ENCODE measurements around the gene CLHC1. TPM values are rescaled to one million over a fixed set of nuclear protein-coding genes. Genes with fewer than 3 reads are reported as not detected.

The CLHC1 gene
- total and polyA plus RNA-seq, 10 of the 15 experiments (the other 5 are each of a cell fraction or from before 2014, with no cell fraction given): 2.6 to 6.8 (median 4.7) TPM

DNA sequence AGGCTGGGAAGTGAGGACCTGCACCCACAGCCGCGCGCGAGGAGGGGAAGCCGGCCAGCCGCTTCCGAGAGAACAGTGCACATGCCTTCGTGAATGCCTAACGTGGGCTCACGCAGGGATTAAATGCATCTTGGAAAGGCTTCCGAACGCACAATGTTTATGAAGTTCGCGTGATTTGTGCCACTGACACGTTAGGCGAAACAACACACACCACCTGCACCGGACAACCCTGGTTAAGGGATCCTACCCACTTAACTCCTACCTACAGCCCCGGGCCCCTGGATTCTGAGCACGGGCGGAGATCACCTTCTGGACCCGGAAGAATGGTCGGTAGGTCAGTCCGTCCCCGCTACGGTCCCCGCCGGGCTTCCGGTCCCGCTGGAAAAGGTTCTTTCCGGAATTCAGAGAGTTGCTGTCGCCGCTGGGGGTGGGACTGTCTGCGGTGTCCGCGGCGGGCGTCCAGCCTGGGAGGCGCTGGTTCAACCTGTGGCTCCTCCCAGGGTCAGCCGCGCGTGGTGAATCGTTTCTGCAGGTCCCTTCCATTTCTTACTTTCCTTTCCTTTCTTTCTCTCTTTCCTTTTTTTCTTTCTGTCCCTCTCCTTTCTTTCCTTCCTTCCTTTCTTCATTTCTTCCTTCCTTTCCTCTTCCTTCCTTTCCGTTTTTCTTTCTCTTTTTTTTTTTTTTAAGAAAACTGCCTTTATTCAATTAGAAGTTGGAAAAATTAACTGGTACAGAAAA, 37.0 kb upstream of the CLHC1 start, which contains the start of gene MTIF2 (continued):
- TF ChIP-seq TCF3 (IDR thresholded peaks at IDR 0.05; ENCODE audit: borderline replicate concordance, insufficient read depth, low read depth, low read length) (peak; percentile 49; the same call in 1 of the 2 replicates), NFXL1 (IDR thresholded peaks at IDR 0.05; ENCODE audit: borderline replicate concordance) (no peak), EZH2 (IDR thresholded peaks at IDR 0.05; ENCODE audit: borderline replicate concordance, control insufficient read depth, low read depth, low read length) (no peak), MTA3 (IDR thresholded peaks at IDR 0.05; ENCODE audit: borderline replicate concordance, low read length) (no peak), CHD2 (IDR thresholded peaks at IDR 0.05; ENCODE audit: borderline replicate concordance, low read depth, low read length) (peak; percentile 79), NFIC (IDR thresholded peaks at IDR 0.05; ENCODE audit: low read depth, low read length) (no peak; the same call in 1 of the 2 replicates), BMI1 (IDR thresholded peaks at IDR 0.05; ENCODE audit: borderline replicate concordance) (no peak), HDGF (IDR thresholded peaks at IDR 0.05) (peak; percentile 78; the same call in 1 of the 2 replicates), TCF7 (IDR thresholded peaks at IDR 0.05; ENCODE audit: borderline replicate concordance) (peak; percentile 43; the same call in 1 of the 2 replicates), KAT2A (conservative IDR thresholded peaks at IDR 0.05; ENCODE audit: control insufficient read depth, low read depth, low read length) (no peak), CHD1 (IDR thresholded peaks at IDR 0.05; ENCODE audit: low read depth, low read length) (no peak), MXI1 (IDR thresholded peaks at IDR 0.05; ENCODE audit: low read depth, low read length) (peak; percentile 93), KDM1A (IDR thresholded peaks at IDR 0.05; ENCODE audit: borderline replicate concordance) (no peak), HDAC2 (IDR thresholded peaks at IDR 0.05) (no peak), EGR1 (IDR thresholded peaks at IDR 0.05; ENCODE audit: borderline replicate concordance in 1 of 2, low read depth in 2 of 2, low read length in 2 of 2) (peak; percentile 61 to 84; a peak in 2 of 3 replicates), NFYB (IDR thresholded peaks at IDR 0.05; ENCODE audit: insufficient read depth, low read depth, low read length) (no peak), YY1 (IDR thresholded peaks at IDR 0.05; ENCODE audit: low read depth, low read length) (peak; percentile 94), SIX5 (IDR thresholded peaks at IDR 0.05; ENCODE audit: low read depth, low read length, severe bottlenecking) (peak; percentile 74), TBL1XR1 (IDR thresholded peaks at IDR 0.05; ENCODE audit: low read depth, low read length) (0 out of 2 replicates have a peak, but pooled peaks have one; percentile 46)
- TF ChIP-seq, protein P1, sequence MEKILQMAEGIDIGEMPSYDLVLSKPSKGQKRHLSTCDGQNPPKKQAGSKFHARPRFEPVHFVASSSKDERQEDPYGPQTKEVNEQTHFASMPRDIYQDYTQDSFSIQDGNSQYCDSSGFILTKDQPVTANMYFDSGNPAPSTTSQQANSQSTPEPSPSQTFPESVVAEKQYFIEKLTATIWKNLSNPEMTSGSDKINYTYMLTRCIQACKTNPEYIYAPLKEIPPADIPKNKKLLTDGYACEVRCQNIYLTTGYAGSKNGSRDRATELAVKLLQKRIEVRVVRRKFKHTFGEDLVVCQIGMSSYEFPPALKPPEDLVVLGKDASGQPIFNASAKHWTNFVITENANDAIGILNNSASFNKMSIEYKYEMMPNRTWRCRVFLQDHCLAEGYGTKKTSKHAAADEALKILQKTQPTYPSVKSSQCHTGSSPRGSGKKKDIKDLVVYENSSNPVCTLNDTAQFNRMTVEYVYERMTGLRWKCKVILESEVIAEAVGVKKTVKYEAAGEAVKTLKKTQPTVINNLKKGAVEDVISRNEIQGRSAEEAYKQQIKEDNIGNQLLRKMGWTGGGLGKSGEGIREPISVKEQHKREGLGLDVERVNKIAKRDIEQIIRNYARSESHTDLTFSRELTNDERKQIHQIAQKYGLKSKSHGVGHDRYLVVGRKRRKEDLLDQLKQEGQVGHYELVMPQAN (conservative IDR thresholded peaks at IDR 0.05): peak; percentile 75
- TF ChIP-seq, protein P2, sequence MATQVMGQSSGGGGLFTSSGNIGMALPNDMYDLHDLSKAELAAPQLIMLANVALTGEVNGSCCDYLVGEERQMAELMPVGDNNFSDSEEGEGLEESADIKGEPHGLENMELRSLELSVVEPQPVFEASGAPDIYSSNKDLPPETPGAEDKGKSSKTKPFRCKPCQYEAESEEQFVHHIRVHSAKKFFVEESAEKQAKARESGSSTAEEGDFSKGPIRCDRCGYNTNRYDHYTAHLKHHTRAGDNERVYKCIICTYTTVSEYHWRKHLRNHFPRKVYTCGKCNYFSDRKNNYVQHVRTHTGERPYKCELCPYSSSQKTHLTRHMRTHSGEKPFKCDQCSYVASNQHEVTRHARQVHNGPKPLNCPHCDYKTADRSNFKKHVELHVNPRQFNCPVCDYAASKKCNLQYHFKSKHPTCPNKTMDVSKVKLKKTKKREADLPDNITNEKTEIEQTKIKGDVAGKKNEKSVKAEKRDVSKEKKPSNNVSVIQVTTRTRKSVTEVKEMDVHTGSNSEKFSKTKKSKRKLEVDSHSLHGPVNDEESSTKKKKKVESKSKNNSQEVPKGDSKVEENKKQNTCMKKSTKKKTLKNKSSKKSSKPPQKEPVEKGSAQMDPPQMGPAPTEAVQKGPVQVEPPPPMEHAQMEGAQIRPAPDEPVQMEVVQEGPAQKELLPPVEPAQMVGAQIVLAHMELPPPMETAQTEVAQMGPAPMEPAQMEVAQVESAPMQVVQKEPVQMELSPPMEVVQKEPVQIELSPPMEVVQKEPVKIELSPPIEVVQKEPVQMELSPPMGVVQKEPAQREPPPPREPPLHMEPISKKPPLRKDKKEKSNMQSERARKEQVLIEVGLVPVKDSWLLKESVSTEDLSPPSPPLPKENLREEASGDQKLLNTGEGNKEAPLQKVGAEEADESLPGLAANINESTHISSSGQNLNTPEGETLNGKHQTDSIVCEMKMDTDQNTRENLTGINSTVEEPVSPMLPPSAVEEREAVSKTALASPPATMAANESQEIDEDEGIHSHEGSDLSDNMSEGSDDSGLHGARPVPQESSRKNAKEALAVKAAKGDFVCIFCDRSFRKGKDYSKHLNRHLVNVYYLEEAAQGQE (IDR thresholded peaks at IDR 0.05; ENCODE audit: low read depth, low read length): 0 out of 2 replicates have a peak, but pooled peaks have one; percentile 43
- TF ChIP-seq, protein P3, sequence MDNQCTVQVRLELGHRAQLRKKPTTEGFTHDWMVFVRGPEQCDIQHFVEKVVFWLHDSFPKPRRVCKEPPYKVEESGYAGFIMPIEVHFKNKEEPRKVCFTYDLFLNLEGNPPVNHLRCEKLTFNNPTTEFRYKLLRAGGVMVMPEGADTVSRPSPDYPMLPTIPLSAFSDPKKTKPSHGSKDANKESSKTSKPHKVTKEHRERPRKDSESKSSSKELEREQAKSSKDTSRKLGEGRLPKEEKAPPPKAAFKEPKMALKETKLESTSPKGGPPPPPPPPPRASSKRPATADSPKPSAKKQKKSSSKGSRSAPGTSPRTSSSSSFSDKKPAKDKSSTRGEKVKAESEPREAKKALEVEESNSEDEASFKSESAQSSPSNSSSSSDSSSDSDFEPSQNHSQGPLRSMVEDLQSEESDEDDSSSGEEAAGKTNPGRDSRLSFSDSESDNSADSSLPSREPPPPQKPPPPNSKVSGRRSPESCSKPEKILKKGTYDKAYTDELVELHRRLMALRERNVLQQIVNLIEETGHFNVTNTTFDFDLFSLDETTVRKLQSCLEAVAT (IDR thresholded peaks at IDR 0.05): peak; percentile 90; the same call in 1 of the 2 replicates
- TF ChIP-seq, protein P4, sequence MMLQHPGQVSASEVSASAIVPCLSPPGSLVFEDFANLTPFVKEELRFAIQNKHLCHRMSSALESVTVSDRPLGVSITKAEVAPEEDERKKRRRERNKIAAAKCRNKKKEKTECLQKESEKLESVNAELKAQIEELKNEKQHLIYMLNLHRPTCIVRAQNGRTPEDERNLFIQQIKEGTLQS (IDR thresholded peaks at IDR 0.05; ENCODE audit: borderline replicate concordance, extremely low read depth, low read depth, low read length): no peak
